Duodenal mucosa (tissue), 2 donors: Measurements from ENCODE around the gene MPRIP.

Experiments used
- H3K27ac ChIP-seq: one replicate; pipeline ENCODE4 v1.7.0; 2013; ENCODE audit warnings: low read depth, low read length
- H3K27me3 ChIP-seq, 2 donors: one replicate each; pipeline ENCODE4 v1.7.0; 2013; ENCODE audit warnings: low read length in 2 of 2, control low read depth in 1 of 2; ENCODE audit not compliant: insufficient read depth in 2 of 2, control insufficient read depth in 1 of 2
- H3K36me3 ChIP-seq, 2 donors: one replicate each; pipeline ENCODE4 v1.7.0; 2013; ENCODE audit warnings: low read length in 2 of 2, control low read depth in 1 of 2; ENCODE audit not compliant: insufficient read depth in 2 of 2, control insufficient read depth in 1 of 2
- H3K4me1 ChIP-seq, 2 donors: one replicate each; pipeline ENCODE4 v1.7.0; 2013; ENCODE audit warnings: low read length in 2 of 2, control low read depth in 1 of 2; ENCODE audit not compliant: insufficient read depth in 2 of 2, control insufficient read depth in 1 of 2
- H3K4me3 ChIP-seq, 2 donors: one replicate each; pipeline ENCODE4 v1.7.0; 2013; ENCODE audit warnings: low read length in 2 of 2, low read depth in 1 of 2
- H3K9ac ChIP-seq, 2 donors: one replicate each; pipeline ENCODE4 v1.7.0; 2013; ENCODE audit warnings: low read length in 2 of 2, low read depth in 1 of 2
- H3K9me3 ChIP-seq, 2 donors: one replicate each; pipeline ENCODE4 v1.7.0; 2013; ENCODE audit warnings: low read length in 2 of 2, control low read depth in 1 of 2; ENCODE audit not compliant: control insufficient read depth in 1 of 2

MPRIP gene

GRCh38 chr17:17143501-17143900, 101.2 kb downstream of the MPRIP start:
- Histone ChIP-seq H3K4me3 (no peak overlapping the region), H3K27ac (no peak overlapping the region), H3K4me1 (no peaks in the 10 kb centered on the region), H3K9me3 (no peaks in the 10 kb centered on the region), H3K9ac (no peak overlapping the region), H3K27me3 (no peaks in the 10 kb centered on the region), H3K36me3 (peaks cover 53 to 98% of the 10 kb centered on the region in 2 donors)

DNA sequence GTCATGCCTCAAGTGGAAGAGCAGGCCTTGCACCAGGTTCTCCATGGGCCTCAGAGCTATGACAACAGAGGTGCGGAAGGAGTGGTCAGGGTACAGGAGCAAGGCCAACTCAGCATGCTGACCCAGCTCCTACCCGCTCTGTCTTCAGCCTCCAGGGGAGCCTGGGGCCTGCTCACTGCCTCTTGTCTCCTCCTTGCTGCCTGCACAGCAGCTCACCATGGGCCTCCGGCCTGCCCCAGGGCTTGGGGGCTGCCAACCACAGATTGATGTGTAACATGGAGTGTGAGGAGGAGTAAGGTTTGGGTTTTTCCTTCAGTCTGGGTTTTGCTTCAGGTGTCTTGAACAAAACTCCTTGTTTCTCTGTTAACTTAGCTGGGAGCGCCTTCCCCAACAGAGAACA, 101.8 kb downstream of the MPRIP start:
- Histone ChIP-seq H3K9ac (no peak overlapping the region), H3K27ac (no peak overlapping the region), H3K27me3 (no peaks in the 10 kb centered on the region), H3K36me3 (peaks cover 50 to 98% of the 10 kb centered on the region in 2 donors), H3K4me1 (no peaks in the 10 kb centered on the region), H3K9me3 (no peaks in the 10 kb centered on the region), H3K4me3 (no peak overlapping the region)

GRCh38 chr17:17144916-17145665, 102.8 kb downstream of the MPRIP start:
- Histone ChIP-seq H3K27ac (no peak overlapping the region), H3K36me3 (peaks cover 53 to 92% of the 10 kb centered on the region in 2 donors), H3K9ac (no peak overlapping the region), H3K27me3 (no peaks in the 10 kb centered on the region), H3K4me3 (no peak overlapping the region), H3K9me3 (no peaks in the 10 kb centered on the region), H3K4me1 (no peaks in the 10 kb centered on the region)

- Histone ChIP-seq H3K4me3 (no peak overlapping the region), H3K27me3 (no peaks in the 10 kb centered on the region), H3K27ac (no peak overlapping the region), H3K9me3 (no peaks in the 10 kb centered on the region), H3K36me3 (peaks cover 58 to 90% of the 10 kb centered on the region in 2 donors), H3K9ac (no peak overlapping the region), H3K4me1 (no peaks in the 10 kb centered on the region)
Measured at GRCh38 chr17:17146786-17147406, 104.6 kb downstream of the MPRIP start.

DNA sequence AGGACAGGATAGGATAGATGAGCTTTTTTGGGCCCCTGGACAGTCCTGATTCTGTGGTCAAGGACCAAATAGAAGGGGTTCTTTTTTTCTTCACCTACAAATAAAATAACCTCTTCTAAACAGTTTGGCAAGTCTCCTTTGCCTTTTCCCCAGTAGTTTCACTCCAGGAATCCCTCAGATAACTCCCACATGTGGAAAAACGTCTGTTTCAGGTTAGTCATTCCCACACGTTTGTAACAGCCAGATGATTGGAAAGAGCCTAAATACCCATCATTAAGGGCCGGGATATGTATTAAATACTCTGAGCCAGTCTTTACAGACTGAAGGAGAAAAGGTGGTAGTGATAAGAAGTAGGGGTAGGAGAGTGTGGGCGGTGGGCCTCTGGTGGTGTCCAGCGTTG, 105.6 kb downstream of the MPRIP start:
- Histone ChIP-seq H3K9ac (no peak overlapping the region), H3K27ac (no peak overlapping the region), H3K27me3 (no peaks in the 10 kb centered on the region), H3K36me3 (peaks cover 61 to 90% of the 10 kb centered on the region in 2 donors), H3K4me1 (no peaks in the 10 kb centered on the region), H3K9me3 (no peaks in the 10 kb centered on the region), H3K4me3 (no peak overlapping the region)

- Histone ChIP-seq H3K36me3 (peaks cover 59 to 90% of the 10 kb centered on the region in 2 donors), H3K27ac (no peak overlapping the region), H3K4me3 (no peak overlapping the region)
Measured at GRCh38 chr17:17149520-17150447, 107.5 kb downstream of the MPRIP start.

GRCh38 chr17:17150448-17150800, 108.2 kb downstream of the MPRIP start:
- Histone ChIP-seq H3K27ac (no peak overlapping the region), H3K36me3 (peaks cover 57 to 90% of the 10 kb centered on the region in 2 donors), H3K9ac (no peak overlapping the region), H3K27me3 (no peaks in the 10 kb centered on the region), H3K4me1 (no peaks in the 10 kb centered on the region), H3K4me3 (no peak overlapping the region), H3K9me3 (no peaks in the 10 kb centered on the region)

More at GRCh38 chr17:17149520-17150447, 107.5 kb downstream of the MPRIP start:
- no peaks in the 10 kb centered on the region for H3K9me3 ChIP-seq
- no peak overlapping the region for H3K9ac ChIP-seq
- no peaks in the 10 kb centered on the region for H3K4me1 ChIP-seq
- H3K27me3 ChIP-seq, result no peaks in the 10 kb centered on the region

DNA sequence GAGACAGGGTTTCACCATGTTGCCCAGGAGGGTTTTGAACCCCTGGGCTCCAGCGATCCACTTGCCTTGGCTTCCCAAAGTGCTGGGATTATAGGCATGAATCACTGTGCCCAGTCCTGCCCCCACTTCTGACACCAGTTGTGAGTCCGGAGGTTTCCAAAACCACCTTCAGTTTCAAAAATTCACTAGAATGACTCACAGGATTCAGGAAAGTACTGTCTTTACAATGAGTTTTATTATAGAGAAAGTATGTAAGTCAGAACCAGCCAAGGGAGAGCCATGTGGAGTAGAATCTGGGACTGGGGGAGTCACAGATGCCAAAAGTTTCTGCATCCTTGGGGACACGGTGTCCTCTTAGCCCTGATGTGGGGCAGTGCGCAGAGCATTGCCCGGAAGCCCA, 108.8 kb downstream of the MPRIP start:
- Histone ChIP-seq H3K9ac (no peak overlapping the region), H3K9me3 (no peaks in the 10 kb centered on the region), H3K36me3 (peaks cover 58 to 90% of the 10 kb centered on the region in 2 donors), H3K4me1 (no peaks in the 10 kb centered on the region), H3K27ac (no peak overlapping the region), H3K4me3 (no peak overlapping the region), H3K27me3 (no peaks in the 10 kb centered on the region)

GRCh38 chr17:17151541-17151940, 109.3 kb downstream of the MPRIP start:
- no peak overlapping the region for H3K27ac ChIP-seq
- H3K4me1 ChIP-seq, result no peaks in the 10 kb centered on the region
- H3K27me3 ChIP-seq, result no peaks in the 10 kb centered on the region
- peaks cover 58 to 90% of the 10 kb centered on the region in 2 donors for H3K36me3 ChIP-seq
- no peak overlapping the region for H3K4me3 ChIP-seq
- H3K9me3 ChIP-seq, result no peaks in the 10 kb centered on the region
- no peak overlapping the region for H3K9ac ChIP-seq

DNA sequence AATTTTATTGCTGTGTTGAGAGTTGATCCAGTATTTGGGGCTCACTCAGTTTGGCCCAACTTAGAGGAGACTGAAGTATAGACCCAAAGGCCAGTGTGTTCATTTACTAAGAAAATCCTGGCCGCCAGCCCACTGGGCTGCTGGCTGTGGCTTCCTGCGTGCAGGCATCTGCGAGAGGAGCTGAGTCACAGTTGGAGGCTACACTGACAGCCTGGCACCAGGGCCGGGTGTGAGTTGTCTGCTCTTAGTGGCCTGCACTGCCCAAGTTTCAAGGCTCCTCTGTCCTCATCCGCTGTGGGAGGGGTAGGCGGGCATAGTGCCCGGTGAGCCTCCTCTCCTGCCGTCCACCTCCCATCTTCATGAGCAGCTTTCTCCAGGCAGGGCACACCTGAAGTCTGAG, 109.7 kb downstream of the MPRIP start:
- H3K9ac ChIP-seq, result no peak overlapping the region
- H3K27me3 ChIP-seq, result no peaks in the 10 kb centered on the region
- H3K36me3 ChIP-seq, result peaks cover 58 to 90% of the 10 kb centered on the region in 2 donors
- H3K4me3 ChIP-seq, result no peak overlapping the region
- H3K9me3 ChIP-seq, result no peaks in the 10 kb centered on the region
- H3K27ac ChIP-seq, result no peak overlapping the region
- no peaks in the 10 kb centered on the region for H3K4me1 ChIP-seq
